Right lobe of liver (tissue), 4 donors: ENCODE results near the gene PNPLA7.

ENCODE experiments used
- POLR2A ChIP-seq: fragments of 450-650 bp; IDR thresholded peaks from one replicate; pipeline ENCODE4 v1.6.1; 2017; ENCODE audit warnings: antibody characterized with exemption, mild to moderate bottlenecking
- TF ChIP-seq, protein P1 (sequence below), 4 donors: fragments of 200-600 bp in 3 of 4; fragments of 450-650 bp in 1 of 4; IDR thresholded peaks; one replicate each; pipeline versions ENCODE4 v1.5.1 to v1.8.0; 2016 to 2022; ENCODE audit warnings: antibody characterized with exemption in 4 of 4, mild to moderate bottlenecking in 2 of 4
- donor health status: DM: no; HTN: no; CAD: no.
- donor health status: DM: no; HTN: no; CAD: no.
- donor health status: DM: no; HTN: yes; CAD: no.

DNA sequence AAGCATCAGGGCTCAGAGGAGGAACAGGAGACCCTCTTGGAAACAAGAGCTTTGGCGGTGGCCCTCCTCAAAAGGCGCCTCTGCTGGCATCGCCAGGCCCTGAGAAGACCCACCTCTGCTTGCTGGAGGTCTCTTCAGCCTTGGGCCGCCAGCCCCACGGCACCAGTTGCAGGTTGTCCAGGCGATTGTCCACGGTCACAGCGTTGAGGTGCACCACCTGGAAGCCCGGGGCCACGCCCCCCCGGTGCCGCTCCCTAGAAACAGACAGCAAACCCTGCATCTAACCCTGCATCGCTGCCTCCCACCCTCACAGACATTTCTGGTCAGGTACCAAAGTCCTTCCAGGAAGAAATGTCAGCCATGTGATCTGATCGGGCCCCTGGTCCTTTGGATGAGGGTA is 36.7 kb upstream of the PNPLA7 start:
- TF ChIP-seq, protein P1, sequence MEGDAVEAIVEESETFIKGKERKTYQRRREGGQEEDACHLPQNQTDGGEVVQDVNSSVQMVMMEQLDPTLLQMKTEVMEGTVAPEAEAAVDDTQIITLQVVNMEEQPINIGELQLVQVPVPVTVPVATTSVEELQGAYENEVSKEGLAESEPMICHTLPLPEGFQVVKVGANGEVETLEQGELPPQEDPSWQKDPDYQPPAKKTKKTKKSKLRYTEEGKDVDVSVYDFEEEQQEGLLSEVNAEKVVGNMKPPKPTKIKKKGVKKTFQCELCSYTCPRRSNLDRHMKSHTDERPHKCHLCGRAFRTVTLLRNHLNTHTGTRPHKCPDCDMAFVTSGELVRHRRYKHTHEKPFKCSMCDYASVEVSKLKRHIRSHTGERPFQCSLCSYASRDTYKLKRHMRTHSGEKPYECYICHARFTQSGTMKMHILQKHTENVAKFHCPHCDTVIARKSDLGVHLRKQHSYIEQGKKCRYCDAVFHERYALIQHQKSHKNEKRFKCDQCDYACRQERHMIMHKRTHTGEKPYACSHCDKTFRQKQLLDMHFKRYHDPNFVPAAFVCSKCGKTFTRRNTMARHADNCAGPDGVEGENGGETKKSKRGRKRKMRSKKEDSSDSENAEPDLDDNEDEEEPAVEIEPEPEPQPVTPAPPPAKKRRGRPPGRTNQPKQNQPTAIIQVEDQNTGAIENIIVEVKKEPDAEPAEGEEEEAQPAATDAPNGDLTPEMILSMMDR (IDR thresholded peaks at IDR 0.05) = no peak
- no peak for TF ChIP-seq POLR2A
